PC-3 (cell line): ENCODE data around the gene SVIL.

Experiments
- CTCF ChIP-seq: fragments of 300-600 bp; sonication (generic); conservative IDR thresholded peaks from 2 replicates; pipeline ENCODE4 v1.5.1; 2017; ENCODE audit warnings: antibody characterized with exemption, low read depth, mild to moderate bottlenecking, low read length
- EZH2 ChIP-seq: fragments of 300-600 bp; sonication (generic); IDR thresholded peaks from one replicate; pipeline ENCODE4 v1.6.1; 2017; ENCODE audit warnings: antibody characterized with exemption, mild to moderate bottlenecking, low read length; ENCODE audit not compliant: unreplicated experiment
- EZH2phosphoT487 ChIP-seq: fragments of 300-600 bp; sonication (generic); IDR thresholded peaks from 2 replicates; pipeline ENCODE4 v1.6.1; 2018; ENCODE audit warnings: mild to moderate bottlenecking, antibody characterized with exemption, low read length, borderline replicate concordance

GRCh38 chr10:29657719-29658274 is 23.0 kb upstream of the SVIL start:
- TF ChIP-seq EZH2: no peak
- no peak for TF ChIP-seq CTCF
- no peak for TF ChIP-seq EZH2phosphoT487
